Measurements from ENCODE around the gene DEPDC1B. TPM values are rescaled to one million over a fixed set of nuclear protein-coding genes. Genes with fewer than 3 reads are reported as not detected.

DEPDC1B gene
- total and polyA plus RNA-seq, 2 of the 4 experiments (the other 2 are of a cell fraction) = 4.4 to 9.3 TPM

DNA sequence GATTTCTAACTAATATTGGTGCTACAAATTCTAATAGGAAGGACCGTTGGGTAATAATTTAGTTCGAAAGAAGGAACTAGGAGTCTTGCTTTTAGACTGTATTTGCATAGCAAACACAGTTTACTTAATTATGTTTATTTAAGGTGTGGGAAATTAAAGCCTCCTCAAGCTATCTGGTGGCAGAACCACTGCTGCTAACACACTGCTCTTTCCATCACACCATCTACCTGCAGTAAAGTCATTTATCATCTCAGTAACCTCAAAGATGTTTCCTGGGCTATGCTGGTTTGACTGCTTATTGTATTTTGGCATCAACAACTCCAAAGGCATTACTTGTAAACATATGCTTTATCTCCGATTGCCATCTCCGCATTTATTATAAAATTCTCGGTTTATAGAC lies 114.3 kb downstream of the DEPDC1B start:
- POLR2A ChIA-PET (ENCODE audit: unreplicated experiment) = no interaction called here
- dilution Hi-C loops (cut with HindIII; ENCODE audit: low sequenced_read_pairs, unreplicated experiment) = no loop called here

More for the DNA sequence above, 114.3 kb downstream of the DEPDC1B start:
- CTCF ChIA-PET = no interaction called here
- DNase-seq (no peak), ATAC-seq (ENCODE audit: low read depth) (no peak)
- H3K27me3 ChIP-seq (ENCODE audit: control insufficient read depth, insufficient read depth, low read length) = no peaks in the 10 kb centered on the region
- no peaks in the 10 kb centered on the region for H3K36me3 ChIP-seq (ENCODE audit: control insufficient read depth, insufficient read depth, low read length)
- no peak overlapping the region for H4K8ac ChIP-seq (ENCODE audit: low read depth in 2 of 2, low read length in 2 of 2)
- intact Hi-C loops (cut with micrococcal nuclease) = loop anchor here (1.0 to 2.0 kb wide), 2 partner anchors 291 to 772 kb away; no protein-coding TSS in a partner anchor
- H2BK20ac ChIP-seq (ENCODE audit: low read depth, low read length) = no peak overlapping the region
- TF ChIP-seq POLR2A (IDR thresholded peaks at IDR 0.05; ENCODE audit: low read depth, low read length) = no peak
- TF ChIP-seq RFX5 (IDR thresholded peaks at IDR 0.05; ENCODE audit: low read depth, low read length) = no peak
- no peak for TF ChIP-seq MXI1 (IDR thresholded peaks at IDR 0.05; ENCODE audit: borderline replicate concordance, low read depth, low read length)
- no peak for TF ChIP-seq RAD21 (IDR thresholded peaks at IDR 0.05; ENCODE audit: low read length)
- TF ChIP-seq, protein P1, sequence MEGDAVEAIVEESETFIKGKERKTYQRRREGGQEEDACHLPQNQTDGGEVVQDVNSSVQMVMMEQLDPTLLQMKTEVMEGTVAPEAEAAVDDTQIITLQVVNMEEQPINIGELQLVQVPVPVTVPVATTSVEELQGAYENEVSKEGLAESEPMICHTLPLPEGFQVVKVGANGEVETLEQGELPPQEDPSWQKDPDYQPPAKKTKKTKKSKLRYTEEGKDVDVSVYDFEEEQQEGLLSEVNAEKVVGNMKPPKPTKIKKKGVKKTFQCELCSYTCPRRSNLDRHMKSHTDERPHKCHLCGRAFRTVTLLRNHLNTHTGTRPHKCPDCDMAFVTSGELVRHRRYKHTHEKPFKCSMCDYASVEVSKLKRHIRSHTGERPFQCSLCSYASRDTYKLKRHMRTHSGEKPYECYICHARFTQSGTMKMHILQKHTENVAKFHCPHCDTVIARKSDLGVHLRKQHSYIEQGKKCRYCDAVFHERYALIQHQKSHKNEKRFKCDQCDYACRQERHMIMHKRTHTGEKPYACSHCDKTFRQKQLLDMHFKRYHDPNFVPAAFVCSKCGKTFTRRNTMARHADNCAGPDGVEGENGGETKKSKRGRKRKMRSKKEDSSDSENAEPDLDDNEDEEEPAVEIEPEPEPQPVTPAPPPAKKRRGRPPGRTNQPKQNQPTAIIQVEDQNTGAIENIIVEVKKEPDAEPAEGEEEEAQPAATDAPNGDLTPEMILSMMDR (conservative IDR thresholded peaks at IDR 0.05; ENCODE audit: low read depth, low read length) = no peak
- TF ChIP-seq, protein P2, sequence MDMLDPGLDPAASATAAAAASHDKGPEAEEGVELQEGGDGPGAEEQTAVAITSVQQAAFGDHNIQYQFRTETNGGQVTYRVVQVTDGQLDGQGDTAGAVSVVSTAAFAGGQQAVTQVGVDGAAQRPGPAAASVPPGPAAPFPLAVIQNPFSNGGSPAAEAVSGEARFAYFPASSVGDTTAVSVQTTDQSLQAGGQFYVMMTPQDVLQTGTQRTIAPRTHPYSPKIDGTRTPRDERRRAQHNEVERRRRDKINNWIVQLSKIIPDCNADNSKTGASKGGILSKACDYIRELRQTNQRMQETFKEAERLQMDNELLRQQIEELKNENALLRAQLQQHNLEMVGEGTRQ (IDR thresholded peaks at IDR 0.05; ENCODE audit: low read depth, low read length) = no peak
- TF ChIP-seq NFE2L2 (IDR thresholded peaks at IDR 0.05; ENCODE audit: low read depth, low read length) = no peak
- TF ChIP-seq RCOR1 (IDR thresholded peaks at IDR 0.05; ENCODE audit: insufficient replicate concordance, low read length) = no peak
- TF ChIP-seq MAZ (IDR thresholded peaks at IDR 0.05; ENCODE audit: borderline replicate concordance, low read depth, low read length) = no peak
- TF ChIP-seq SMC3 (IDR thresholded peaks at IDR 0.05; ENCODE audit: low read depth, low read length) = no peak
- H4K20me1 ChIP-seq (ENCODE audit: insufficient read depth, low read length) = no peaks in the 10 kb centered on the region
- H2AK5ac ChIP-seq (ENCODE audit: low read depth, low read length) = no peak overlapping the region
- H3K14ac ChIP-seq (replicated peaks; ENCODE audit: low read depth, low read length) = no peak overlapping the region
- no peak overlapping the region for H3K4ac ChIP-seq (ENCODE audit: low read depth, low read length)
- no CpG with 5 or more reads among the region's 5 CpGs for WGBS, 2 experiments (ENCODE audit: extremely low coverage in 2 of 2, insufficient read length in 1 of 2)
- no peak overlapping the region for H2BK5ac ChIP-seq (ENCODE audit: low read depth, low read length, poor library complexity, severe bottlenecking)
- no peak overlapping the region for H3K56ac ChIP-seq (ENCODE audit: extremely low read depth, insufficient read depth, low read length)
- in situ Hi-C loops (cut with MboI; ENCODE audit: low sequenced_read_pairs) = no loop called here
- H3K9me3 ChIP-seq (ENCODE audit: control insufficient read depth, insufficient read depth, low read length) = no peaks in the 10 kb centered on the region
- no peak overlapping the region for H3K18ac ChIP-seq (ENCODE audit: low read depth, low read length)
- no peak overlapping the region for H2BK15ac ChIP-seq (ENCODE audit: low read depth, low read length)
- H3K9me1 ChIP-seq (ENCODE audit: insufficient read depth, low read length) = no peaks in the 10 kb centered on the region
- no peak overlapping the region for H4K91ac ChIP-seq (ENCODE audit: insufficient read depth, low read depth, low read length)
- no peak overlapping the region for H2BK120ac ChIP-seq (ENCODE audit: low read depth, low read length)
- H4K5ac ChIP-seq (ENCODE audit: low read depth, low read length) = no peak overlapping the region
- no peaks in the 10 kb centered on the region for H3K4me1 ChIP-seq (ENCODE audit: control insufficient read depth, insufficient read depth, low read length)
- BruUV-seq (replicated peaks) = no TSS peak
- no peak overlapping the region for H3K27ac ChIP-seq (ENCODE audit: insufficient read depth, low read length)
- no peak overlapping the region for H2AK9ac ChIP-seq (replicated peaks; ENCODE audit: low read depth, low read length, poor library complexity)
- no peak overlapping the region for H3K23ac ChIP-seq (ENCODE audit: low read depth, low read length)
- H3K4me2 ChIP-seq (ENCODE audit: low read depth, low read length) = no peak overlapping the region
- no peak overlapping the region for H2AFZ ChIP-seq (replicated peaks; ENCODE audit: low read length, poor library complexity)
- no peak overlapping the region for H3K4me3 ChIP-seq (ENCODE audit: insufficient read depth, low read depth, low read length)
- no peaks in the 10 kb centered on the region for H3K79me1 ChIP-seq (ENCODE audit: low read depth in 1 of 2, low read length in 2 of 2)
- no peak overlapping the region for H3K9ac ChIP-seq (ENCODE audit: low read depth, low read length)

All from IMR-90 (cell line).